Parathyroid adenoma (tissue), 2 donors: Measurements from ENCODE around the gene ARHGEF7.

Source experiments
- H2AFZ ChIP-seq: fragments of 300-600 bp; sonication (generic); one replicate; pipeline ENCODE4 v1.7.0; 2017; ENCODE audit warnings: antibody characterized with exemption, mild to moderate bottlenecking
- H3K27ac ChIP-seq: fragments of 300-600 bp; sonication (generic); one replicate; pipeline ENCODE4 v1.7.0; 2017
- H3K27me3 ChIP-seq: fragments of 300-600 bp; sonication (generic); one replicate; pipeline ENCODE4 v1.7.0; 2017; ENCODE audit warnings: low read length; ENCODE audit not compliant: control insufficient read depth, insufficient read depth
- H3K36me3 ChIP-seq: fragments of 300-600 bp; sonication (generic); one replicate; pipeline ENCODE4 v1.7.0; 2017; ENCODE audit warnings: low read length; ENCODE audit not compliant: control insufficient read depth, insufficient read depth
- H3K4me1 ChIP-seq: fragments of 300-600 bp; sonication (generic); one replicate; pipeline ENCODE4 v1.7.0; 2017; ENCODE audit warnings: control low read depth
- H3K4me2 ChIP-seq: fragments of 300-600 bp; sonication (generic); one replicate; pipeline ENCODE4 v1.7.0; 2017; ENCODE audit warnings: low read length
- H3K4me3 ChIP-seq: fragments of 300-600 bp; sonication (generic); one replicate; pipeline ENCODE4 v1.7.0; 2017; ENCODE audit warnings: low read depth, low read length
- H3K79me2 ChIP-seq: fragments of 300-600 bp; sonication (generic); one replicate; pipeline ENCODE4 v1.7.0; 2017; ENCODE audit warnings: control low read depth
- H3K9ac ChIP-seq: fragments of 300-600 bp; sonication (generic); one replicate; pipeline ENCODE4 v1.7.0; 2017; ENCODE audit warnings: mild to moderate bottlenecking
- H3K9me3 ChIP-seq: fragments of 300-600 bp; sonication (generic); one replicate; pipeline ENCODE4 v1.7.0; 2017; ENCODE audit warnings: low read length; ENCODE audit not compliant: control insufficient read depth
- CTCF ChIP-seq: fragments of 300-600 bp; sonication (generic); IDR thresholded peaks from one replicate; pipeline ENCODE4 v1.7.0; 2017; ENCODE audit warnings: antibody characterized with exemption, mild to moderate bottlenecking
- donor health status: primary hyperparathyroidism.

ARHGEF7 gene

GRCh38 chr13:111118898-111119607 is 3.9 kb downstream of the ARHGEF7 start:
- no peaks in the 10 kb centered on the region for H3K36me3 ChIP-seq
- H3K27ac ChIP-seq = no peak overlapping the region
- no peak overlapping the region for H2AFZ ChIP-seq
- H3K4me2 ChIP-seq = no peak overlapping the region
- no peaks in the 10 kb centered on the region for H3K27me3 ChIP-seq
- no peak overlapping the region for H3K9ac ChIP-seq
- TF ChIP-seq CTCF = no peak
- no peaks in the 10 kb centered on the region for H3K4me1 ChIP-seq
- no peak overlapping the region for H3K4me3 ChIP-seq
- no peaks in the 10 kb centered on the region for H3K9me3 ChIP-seq
- H3K79me2 ChIP-seq = no peaks in the 10 kb centered on the region

GRCh38 chr13:111119966-111120365 is 4.9 kb downstream of the ARHGEF7 start:
- H3K36me3 ChIP-seq = no peaks in the 10 kb centered on the region
- no peak overlapping the region for H3K4me3 ChIP-seq
- H3K9me3 ChIP-seq = no peaks in the 10 kb centered on the region
- TF ChIP-seq CTCF = no peak
- no peaks in the 10 kb centered on the region for H3K4me1 ChIP-seq
- no peak overlapping the region for H3K4me2 ChIP-seq
- H2AFZ ChIP-seq = no peak overlapping the region
- H3K27me3 ChIP-seq = no peaks in the 10 kb centered on the region
- H3K9ac ChIP-seq = no peak overlapping the region
- no peaks in the 10 kb centered on the region for H3K79me2 ChIP-seq
- H3K27ac ChIP-seq = no peak overlapping the region

- Histone ChIP-seq H3K27me3 (no peaks in the 10 kb centered on the region), H3K9me3 (no peaks in the 10 kb centered on the region), H3K27ac (no peak overlapping the region), H3K4me3 (no peak overlapping the region), H3K4me1 (no peaks in the 10 kb centered on the region), H2AFZ (no peak overlapping the region), H3K36me3 (no peaks in the 10 kb centered on the region), H3K4me2 (no peak overlapping the region), H3K9ac (no peak overlapping the region), H3K79me2 (no peaks in the 10 kb centered on the region)
- TF ChIP-seq CTCF = no peak
These were observed 5.3 kb downstream of the ARHGEF7 start for GRCh38 chr13:111120422-111120821.

- Histone ChIP-seq H3K27ac (no peak overlapping the region), H3K9ac (no peak overlapping the region), H3K4me3 (no peak overlapping the region), H2AFZ (no peak overlapping the region), H3K36me3 (no peaks in the 10 kb centered on the region), H3K4me2 (no peak overlapping the region), H3K79me2 (no peaks in the 10 kb centered on the region), H3K9me3 (no peaks in the 10 kb centered on the region), H3K4me1 (no peaks in the 10 kb centered on the region), H3K27me3 (no peaks in the 10 kb centered on the region)
- TF ChIP-seq CTCF = no peak
These were observed 5.8 kb downstream of the ARHGEF7 start for GRCh38 chr13:111120913-111121312.

- H3K27me3 ChIP-seq = no peaks in the 10 kb centered on the region
- no peak for TF ChIP-seq CTCF
- H2AFZ ChIP-seq = no peak overlapping the region
- H3K4me2 ChIP-seq = no peak overlapping the region
- no peaks in the 10 kb centered on the region for H3K36me3 ChIP-seq
- H3K27ac ChIP-seq = no peak overlapping the region
- H3K9me3 ChIP-seq = no peaks in the 10 kb centered on the region
- H3K79me2 ChIP-seq = no peaks in the 10 kb centered on the region
- no peaks in the 10 kb centered on the region for H3K4me1 ChIP-seq
- H3K4me3 ChIP-seq = no peak overlapping the region
- no peak overlapping the region for H3K9ac ChIP-seq
These were observed 6.4 kb downstream of the ARHGEF7 start for GRCh38 chr13:111121506-111121905.
